B cell (primary cell): ENCODE results near the gene FXYD3. TPM values are rescaled to one million over a fixed set of nuclear protein-coding genes. Genes with fewer than 3 reads are reported as not detected.

ENCODE experiments used
- ATAC-seq: fragments of 200-7000 bp; cut with Tn5 transposase; one replicate; pipeline ENCODE4 v1.10.0; 2021; ENCODE audit warnings: low read depth, mild to moderate bottlenecking, moderate number of reproducible peaks, moderate library complexity
- CTCF ChIA-PET: fragments of 350-600 bp; sonication (Branson Sonifier 250); formaldehyde crosslinking; loops from one replicate; lab custom pipeline; 2021; ENCODE audit warnings: antibody characterized with exemption, inconsistent platforms; lab: Charles Lee
- POLR2A ChIA-PET: fragments of 350-600 bp; sonication (Branson Sonifier 250); formaldehyde crosslinking; loops from one replicate; lab custom pipeline; 2021; ENCODE audit warnings: antibody characterized with exemption; lab: Charles Lee
- DNase-seq: peaks from one replicate; pipeline ENCODE4 v3.0.0; 2013
- H2AFZ ChIP-seq: 2 replicates; pipeline ENCODE4 v1.6.1; 2012; ENCODE audit warnings: mild to moderate bottlenecking, low read depth, low read length; ENCODE audit not compliant: insufficient read depth, poor library complexity, severe bottlenecking
- H3K27ac ChIP-seq, 2 donors: 1 replicate in 1 of 2; 2 replicates in 1 of 2; pipeline ENCODE4 v1.5.1; 2012 to 2013; ENCODE audit warnings: low read length in 2 of 2, mild to moderate bottlenecking in 2 of 2, moderate library complexity in 1 of 2
- H3K27me3 ChIP-seq, 4 experiments: fragments of 200-600 bp in 1 of 4; sonication (generic) in 1 of 4; replicated peaks in 1 of 4; 1 replicate in 2 of 4; 2 replicates in 2 of 4; pipeline versions ENCODE4 v1.6.1 to v1.7.0; 2013 to 2016; ENCODE audit warnings: low read length in 3 of 4, mild to moderate bottlenecking in 2 of 4, mixed read lengths in 1 of 4, moderate library complexity in 1 of 4; ENCODE audit not compliant: insufficient read depth in 4 of 4, control insufficient read depth in 3 of 4; ENCODE audit errors: control extremely low read depth in 1 of 4
- H3K36me3 ChIP-seq, 2 experiments: replicated peaks in 1 of 2; 1 replicate in 1 of 2; 2 replicates in 1 of 2; pipeline versions ENCODE4 v1.6.1 to v1.7.1; 2013; ENCODE audit warnings: low read length in 1 of 2; ENCODE audit not compliant: insufficient read depth in 2 of 2, control insufficient read depth in 1 of 2; ENCODE audit errors: control extremely low read depth in 1 of 2, extremely low read depth in 1 of 2
- H3K4me1 ChIP-seq, 2 donors: fragments of 200-600 bp in 1 of 2; sonication (generic) in 1 of 2; 1 replicate in 1 of 2; 2 replicates in 1 of 2; pipeline versions ENCODE4 v1.5.1 to v1.6.1; 2013 to 2017; ENCODE audit warnings: low read length in 2 of 2; ENCODE audit not compliant: control insufficient read depth in 2 of 2, insufficient read depth in 2 of 2
- H3K4me2 ChIP-seq: replicated peaks from 2 replicates; pipeline ENCODE3; 2012; ENCODE audit warnings: mild to moderate bottlenecking, low read depth, low read length; ENCODE audit not compliant: poor library complexity, severe bottlenecking
- H3K4me3 ChIP-seq, 5 experiments: fragments of 200-600 bp in 1 of 5; sonication (generic) in 1 of 5; 1 replicate in 3 of 5; 2 replicates in 2 of 5; pipeline versions ENCODE4 v1.5.1 to v1.7.0; 2011 to 2016; ENCODE audit warnings: low read length in 4 of 5, mild to moderate bottlenecking in 4 of 5, low read depth in 2 of 5, control low read depth in 1 of 5, moderate library complexity in 1 of 5; ENCODE audit not compliant: insufficient read depth in 1 of 5; ENCODE audit errors: control extremely low read depth in 1 of 5, extremely low read depth in 1 of 5
- H3K79me2 ChIP-seq: fragments of 200-600 bp; sonication (generic); one replicate; pipeline ENCODE4 v1.6.0; 2016; ENCODE audit warnings: low read length; ENCODE audit not compliant: control insufficient read depth, insufficient read depth
- H3K9ac ChIP-seq: fragments of 200-600 bp; sonication (generic); 2 replicates; pipeline ENCODE4 v1.6.1; 2017; ENCODE audit warnings: mild to moderate bottlenecking, low read length, moderate library complexity
- H3K9me3 ChIP-seq, 3 donors: one replicate each; pipeline versions ENCODE4 v1.6.1 to v1.7.1; 2013; ENCODE audit warnings: low read length in 2 of 3; ENCODE audit not compliant: control insufficient read depth in 2 of 3, insufficient read depth in 1 of 3; ENCODE audit errors: control extremely low read depth in 1 of 3
- H4K20me1 ChIP-seq: 2 replicates; pipeline ENCODE4 v1.6.0; 2012; ENCODE audit warnings: mild to moderate bottlenecking, low read length; ENCODE audit not compliant: insufficient read depth, control insufficient read depth, poor library complexity, severe bottlenecking
- H3K27ac Mint-ChIP-seq: one replicate; pipeline ENCODE4 v1.8.0; 2021; ENCODE audit warnings: mixed read lengths
- H3K27me3 Mint-ChIP-seq: one replicate; pipeline ENCODE4 v1.8.0; 2021; ENCODE audit warnings: mixed read lengths
- H3K4me1 Mint-ChIP-seq: one replicate; pipeline ENCODE4 v1.8.0; 2021; ENCODE audit warnings: mixed read lengths
- H3K4me3 Mint-ChIP-seq: one replicate; pipeline ENCODE4 v1.8.0; 2021; ENCODE audit warnings: mixed read lengths
- H3K9me3 Mint-ChIP-seq: one replicate; pipeline ENCODE4 v1.8.0; 2022; ENCODE audit warnings: mixed read lengths; ENCODE audit not compliant: insufficient read depth
- EZH2 ChIP-seq: IDR thresholded peaks from 2 replicates; pipeline ENCODE4 v1.6.1; 2012; ENCODE audit warnings: borderline replicate concordance, low read depth, mild to moderate bottlenecking, moderate library complexity, low read length; ENCODE audit not compliant: insufficient read depth, poor library complexity, severe bottlenecking
- WGBS: methylation state at CpG from one replicate; pipeline ENCODE4 v1.1.5; 2013; ENCODE audit warnings: missing lambda C conversion rate; ENCODE audit not compliant: insufficient coverage; 5-methylcytosine and 5-hydroxymethylcytosine counted together
- intact Hi-C: fragments of 100-400 bp; cut with micrococcal nuclease; formaldehyde crosslinking; loops from one replicate; pipeline ENCODE4 v1.10.0; 2022
- polyA plus RNA-seq: library from polyadenylated mRNA; depleted of rRNA; stranded (reverse); fragments of >200 nt; gene quantifications from 2 replicates; pipeline ENCODE4 v1.2.3, GENCODE V29; 2012
- total RNA-seq, 2 donors: library from RNA; stranded (reverse); fragments of 120-200 nt in 1 of 2; gene quantifications; 1 replicate in 1 of 2; 2 replicates in 1 of 2; pipeline versions ENCODE4 v1.2.3 to v1.2.4, GENCODE V29; 2013 to 2022
- TF ChIP-seq, protein P1 (sequence below): fragments of 200-600 bp; IDR thresholded peaks from one replicate; pipeline ENCODE4 v1.8.0; 2022; ENCODE audit warnings: antibody characterized with exemption, mild to moderate bottlenecking

Gene FXYD3
- total and polyA plus RNA-seq, 2 donors (not counting 1 experiment from before 2014, with no cell fraction given), result not detected

GRCh38 chr19:35112995-35113688, 2.5 kb upstream of the FXYD3 start:
- Mint-ChIP-seq H3K27ac (no peak overlapping the region), H3K27me3 (peaks cover 11% of the 10 kb centered on the region), H3K4me3 (no peak overlapping the region), H3K9me3 (no peaks in the 10 kb centered on the region), H3K4me1 (peaks cover 8% of the 10 kb centered on the region)
- DNase-seq (no peak), ATAC-seq (no peak)
- Histone ChIP-seq H2AFZ (no peak overlapping the region), H4K20me1 (no peaks in the 10 kb centered on the region), H3K9me3 (peaks cover 0 to 4% (median 0%) of the 10 kb centered on the region in 3 donors), H3K27me3 (peaks cover 0 to 27% (median 2%) of the 10 kb centered on the region in 4 experiments), H3K9ac (no peak overlapping the region), H3K79me2 (no peaks in the 10 kb centered on the region), H3K36me3 (no peaks in the 10 kb centered on the region), H3K4me3 (no peak overlapping the region), H3K4me1 (peaks cover 7 to 9% of the 10 kb centered on the region in 2 donors), H3K27ac (no peak overlapping the region), H3K4me2 (no peak overlapping the region)
- intact Hi-C loops, result no loop called here
- ChIA-PET CTCF (interaction anchor here (0.7 to 1.7 kb wide), 2 partner anchors 46 to 545 kb away, joined by 4 to 5 read pairs; no protein-coding TSS in a partner anchor), POLR2A (interaction anchor here (0.7 kb wide), 1 partner anchor 1744 kb away, joined by 3 read pairs; no protein-coding TSS in a partner anchor)
- 85% methylated on average over 13 of the region's 15 CpGs for WGBS
- TF ChIP-seq, protein P1, sequence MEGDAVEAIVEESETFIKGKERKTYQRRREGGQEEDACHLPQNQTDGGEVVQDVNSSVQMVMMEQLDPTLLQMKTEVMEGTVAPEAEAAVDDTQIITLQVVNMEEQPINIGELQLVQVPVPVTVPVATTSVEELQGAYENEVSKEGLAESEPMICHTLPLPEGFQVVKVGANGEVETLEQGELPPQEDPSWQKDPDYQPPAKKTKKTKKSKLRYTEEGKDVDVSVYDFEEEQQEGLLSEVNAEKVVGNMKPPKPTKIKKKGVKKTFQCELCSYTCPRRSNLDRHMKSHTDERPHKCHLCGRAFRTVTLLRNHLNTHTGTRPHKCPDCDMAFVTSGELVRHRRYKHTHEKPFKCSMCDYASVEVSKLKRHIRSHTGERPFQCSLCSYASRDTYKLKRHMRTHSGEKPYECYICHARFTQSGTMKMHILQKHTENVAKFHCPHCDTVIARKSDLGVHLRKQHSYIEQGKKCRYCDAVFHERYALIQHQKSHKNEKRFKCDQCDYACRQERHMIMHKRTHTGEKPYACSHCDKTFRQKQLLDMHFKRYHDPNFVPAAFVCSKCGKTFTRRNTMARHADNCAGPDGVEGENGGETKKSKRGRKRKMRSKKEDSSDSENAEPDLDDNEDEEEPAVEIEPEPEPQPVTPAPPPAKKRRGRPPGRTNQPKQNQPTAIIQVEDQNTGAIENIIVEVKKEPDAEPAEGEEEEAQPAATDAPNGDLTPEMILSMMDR, result no peak
- TF ChIP-seq EZH2, result no peak
